Activated T-cell treated with anti-CD3 and anti-CD28 coated beads, Interleukin-2, amount 50 U/mL, for 4 hours (primary cell): ENCODE data around the gene RPL9. TPM values are rescaled to one million over a fixed set of nuclear protein-coding genes. Genes with fewer than 3 reads are reported as not detected.
"Not testable (repeated sequence)": the region's sequence is repeated elsewhere in the genome, so short reads cannot be mapped to it uniquely, and the experiment has no call there.

ENCODE experiments used
- ATAC-seq, 2 donors: fragments of 200-7000 bp; cut with Tn5 transposase; one replicate each; pipeline ENCODE4 v1.10.0; 2021
- DNase-seq: peaks from one replicate; pipeline ENCODE4 v3.0.0-alpha.2; 2020
- H3K27me3 Mint-ChIP-seq: one replicate; pipeline ENCODE4 v1.8.0; 2021; ENCODE audit warnings: low read depth, mixed read lengths
- H3K36me3 Mint-ChIP-seq: one replicate; pipeline ENCODE4 v1.8.0; 2022; ENCODE audit warnings: mixed read lengths; ENCODE audit not compliant: insufficient read depth
- H3K4me1 Mint-ChIP-seq: one replicate; pipeline ENCODE4 v1.8.0; 2021; ENCODE audit warnings: low read depth, mixed read lengths
- H3K4me3 Mint-ChIP-seq: one replicate; pipeline ENCODE4 v1.8.0; 2021; ENCODE audit warnings: mild to moderate bottlenecking, moderate library complexity, mixed read lengths
- H3K9me3 Mint-ChIP-seq: one replicate; pipeline ENCODE4 v1.8.0; 2021; ENCODE audit warnings: mixed read lengths
- total RNA-seq, 3 donors: library from RNA; stranded (reverse); gene quantifications; one replicate each; pipeline ENCODE4 v1.2.1, GENCODE V29; 2021

The RPL9 gene
- total RNA-seq, 3 donors from 2014 or later = 2,182 to 2,398 (median 2,351) TPM

DNA sequence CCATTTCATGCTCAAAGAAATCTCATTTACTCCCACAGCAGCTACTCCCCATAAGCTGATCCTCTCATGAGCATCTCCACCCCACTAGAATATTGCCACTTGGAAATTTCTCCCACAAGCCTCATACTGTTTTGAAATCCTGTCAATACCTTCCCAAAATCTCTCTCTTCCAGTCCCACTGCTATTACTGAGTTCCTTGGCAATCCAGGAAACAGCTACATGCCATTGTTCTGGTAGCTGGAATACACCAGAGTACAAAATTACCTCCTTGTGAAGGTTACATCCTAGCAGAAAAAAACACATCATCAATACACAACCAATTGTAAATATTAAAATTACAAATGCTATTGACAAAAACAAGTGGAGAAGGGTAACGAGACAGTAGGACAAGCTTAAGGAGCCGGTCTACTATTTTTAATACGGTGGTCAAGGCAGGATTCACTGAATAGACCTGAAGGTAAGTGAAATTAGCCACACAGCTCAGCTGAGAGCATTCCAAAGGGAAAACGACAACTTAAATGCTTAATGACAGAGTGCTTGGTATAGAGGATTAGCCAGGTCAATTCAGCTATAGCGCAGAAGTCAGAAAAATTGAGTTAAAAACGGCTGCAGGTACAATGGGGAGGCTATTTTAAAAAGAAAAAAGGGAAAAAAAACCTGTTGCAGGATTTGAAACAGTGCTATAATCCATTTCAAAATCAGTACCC, 6.4 kb downstream of the RPL9 start:
- Mint-ChIP-seq H3K4me3 (no peak overlapping the region), H3K36me3 (peaks cover 52% of the 10 kb centered on the region), H3K4me1 (peaks cover 32% of the 10 kb centered on the region), H3K9me3 (no peaks in the 10 kb centered on the region), H3K27me3 (no peaks in the 10 kb centered on the region)
- DNase-seq (no peak), ATAC-seq (no peak)

DNA sequence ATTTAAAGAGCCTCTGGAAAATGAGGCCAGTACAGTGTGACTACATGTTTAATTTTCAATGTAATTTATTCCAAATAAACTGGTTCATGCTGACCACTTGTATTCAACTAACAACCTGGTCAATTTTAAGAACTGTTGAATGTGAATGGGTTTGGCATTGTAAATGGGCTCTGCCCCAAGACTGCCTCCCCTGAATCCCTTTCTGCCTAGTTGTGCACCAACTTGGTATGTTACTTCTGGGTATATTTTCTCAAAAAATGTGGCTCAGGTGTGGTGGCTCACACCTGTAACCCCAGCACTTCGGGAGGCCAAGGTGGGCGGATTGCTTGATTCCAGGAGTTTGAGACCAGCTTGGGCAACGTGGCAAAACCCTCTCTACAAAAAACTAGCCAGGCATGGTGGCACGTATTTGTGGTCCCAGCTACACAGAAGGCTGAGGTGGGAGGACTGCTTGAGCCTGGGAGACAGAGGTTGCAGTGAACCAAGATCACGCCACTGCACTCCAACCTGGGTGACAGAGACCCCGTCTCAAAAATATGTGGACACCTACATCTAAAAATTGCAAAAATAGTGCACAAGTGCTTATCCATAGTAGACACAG, 7.2 kb downstream of the RPL9 start:
- Mint-ChIP-seq H3K9me3 (no peaks in the 10 kb centered on the region), H3K4me1 (peaks cover 24% of the 10 kb centered on the region), H3K27me3 (no peaks in the 10 kb centered on the region), H3K4me3 (no peak overlapping the region), H3K36me3 (peaks cover 44% of the 10 kb centered on the region)
- DNase-seq (no peak), ATAC-seq (no peak)

GRCh38 chr4:39450618-39451017, 8.1 kb downstream of the RPL9 start:
- peaks cover 38% of the 10 kb centered on the region for H3K36me3 Mint-ChIP-seq
- H3K9me3 Mint-ChIP-seq = no peaks in the 10 kb centered on the region
- no peaks in the 10 kb centered on the region for H3K27me3 Mint-ChIP-seq
- DNase-seq = no peak
- ATAC-seq = no peak
- no peak overlapping the region for H3K4me3 Mint-ChIP-seq
- H3K4me1 Mint-ChIP-seq = peaks cover 20% of the 10 kb centered on the region

- Mint-ChIP-seq H3K4me3 (peak overlapping the region; percentile 54), H3K27me3 (no peaks in the 10 kb centered on the region), H3K9me3 (no peaks in the 10 kb centered on the region), H3K36me3 (peaks cover 5% of the 10 kb centered on the region), H3K4me1 (peaks cover 2% of the 10 kb centered on the region)
- ATAC-seq = peak; percentile 70 to 73
- DNase-seq = peak; percentile 41
These were observed 11.7 kb downstream of the RPL9 start for GRCh38 chr4:39446842-39447573.

DNA sequence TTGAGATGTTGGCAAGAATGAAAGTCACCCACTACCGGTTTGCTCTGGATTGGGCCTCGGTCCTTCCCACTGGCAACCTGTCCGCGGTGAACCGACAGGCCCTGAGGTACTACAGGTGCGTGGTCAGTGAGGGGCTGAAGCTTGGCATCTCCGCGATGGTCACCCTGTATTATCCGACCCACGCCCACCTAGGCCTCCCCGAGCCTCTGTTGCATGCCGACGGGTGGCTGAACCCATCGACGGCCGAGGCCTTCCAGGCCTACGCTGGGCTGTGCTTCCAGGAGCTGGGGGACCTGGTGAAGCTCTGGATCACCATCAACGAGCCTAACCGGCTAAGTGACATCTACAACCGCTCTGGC, 12.3 kb downstream of the RPL9 start:
- ATAC-seq = no peak
- no peak overlapping the region for H3K4me3 Mint-ChIP-seq
- H3K4me1 Mint-ChIP-seq = peaks cover 2% of the 10 kb centered on the region
- no peaks in the 10 kb centered on the region for H3K27me3 Mint-ChIP-seq
- no peaks in the 10 kb centered on the region for H3K9me3 Mint-ChIP-seq
- H3K36me3 Mint-ChIP-seq = peaks cover 2% of the 10 kb centered on the region
- no peak for DNase-seq

DNA sequence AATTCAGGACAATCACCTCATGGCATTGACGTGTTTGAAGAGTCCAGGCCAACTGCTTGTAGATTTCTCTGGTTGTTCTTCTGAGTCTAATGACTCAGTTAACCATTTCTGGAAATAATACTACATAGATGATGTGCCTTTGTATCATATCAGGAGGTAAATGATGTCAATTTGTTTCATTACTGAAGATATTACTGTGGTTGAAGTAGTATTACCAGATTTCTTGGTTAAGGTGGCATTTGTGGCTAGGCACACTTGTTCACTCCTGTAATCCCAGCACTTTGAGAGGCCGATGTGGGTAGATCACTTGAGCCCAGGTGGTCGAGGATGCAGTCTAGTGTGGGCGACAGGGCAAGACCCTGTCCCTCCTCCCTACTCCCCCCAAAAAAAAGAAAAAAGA, 15.7 kb downstream of the RPL9 start:
- H3K4me1 Mint-ChIP-seq = peaks cover 2% of the 10 kb centered on the region
- ATAC-seq (peak; percentile 16 to 46), DNase-seq (no peak)
- no peaks in the 10 kb centered on the region for H3K9me3 Mint-ChIP-seq
- H3K36me3 Mint-ChIP-seq = no peaks in the 10 kb centered on the region
- H3K27me3 Mint-ChIP-seq = peaks cover 7% of the 10 kb centered on the region
- no peak overlapping the region for H3K4me3 Mint-ChIP-seq

DNA sequence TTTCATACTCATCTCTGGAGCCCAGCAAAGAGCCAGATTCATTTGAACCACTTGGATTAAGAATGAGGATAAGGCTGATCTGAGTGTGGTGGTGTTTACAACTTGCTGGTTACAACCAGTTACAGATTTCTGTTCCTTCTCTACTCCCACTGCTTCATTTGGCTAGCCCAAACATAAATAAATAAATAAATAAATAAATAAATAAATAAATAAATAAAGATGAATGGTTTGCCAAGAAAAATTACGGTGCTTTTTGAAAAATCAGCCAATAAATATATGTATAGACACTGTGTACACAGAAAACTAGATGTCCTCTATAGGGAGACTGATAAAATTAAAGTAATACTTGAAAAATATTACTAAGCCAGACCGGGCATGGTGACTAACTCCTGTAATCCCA, 17.1 kb downstream of the RPL9 start:
- Mint-ChIP-seq H3K27me3 (peaks cover 7% of the 10 kb centered on the region), H3K36me3 (no peaks in the 10 kb centered on the region), H3K4me3 (no peak overlapping the region), H3K4me1 (no peaks in the 10 kb centered on the region), H3K9me3 (no peaks in the 10 kb centered on the region)
- no peak for DNase-seq
- no peak for ATAC-seq

- Mint-ChIP-seq H3K4me1 (no peaks in the 10 kb centered on the region), H3K4me3 (no peak overlapping the region), H3K36me3 (no peaks in the 10 kb centered on the region), H3K27me3 (peaks cover 7% of the 10 kb centered on the region), H3K9me3 (no peaks in the 10 kb centered on the region)
- DNase-seq = no peak
- ATAC-seq = no peak
These were observed 22.8 kb downstream of the RPL9 start for GRCh38 chr4:39435659-39436563.

- Mint-ChIP-seq H3K27me3 (peaks cover 3% of the 10 kb centered on the region), H3K4me3 (no peak overlapping the region)
These were observed 24.7 kb downstream of the RPL9 start for GRCh38 chr4:39433878-39434492.

DNA sequence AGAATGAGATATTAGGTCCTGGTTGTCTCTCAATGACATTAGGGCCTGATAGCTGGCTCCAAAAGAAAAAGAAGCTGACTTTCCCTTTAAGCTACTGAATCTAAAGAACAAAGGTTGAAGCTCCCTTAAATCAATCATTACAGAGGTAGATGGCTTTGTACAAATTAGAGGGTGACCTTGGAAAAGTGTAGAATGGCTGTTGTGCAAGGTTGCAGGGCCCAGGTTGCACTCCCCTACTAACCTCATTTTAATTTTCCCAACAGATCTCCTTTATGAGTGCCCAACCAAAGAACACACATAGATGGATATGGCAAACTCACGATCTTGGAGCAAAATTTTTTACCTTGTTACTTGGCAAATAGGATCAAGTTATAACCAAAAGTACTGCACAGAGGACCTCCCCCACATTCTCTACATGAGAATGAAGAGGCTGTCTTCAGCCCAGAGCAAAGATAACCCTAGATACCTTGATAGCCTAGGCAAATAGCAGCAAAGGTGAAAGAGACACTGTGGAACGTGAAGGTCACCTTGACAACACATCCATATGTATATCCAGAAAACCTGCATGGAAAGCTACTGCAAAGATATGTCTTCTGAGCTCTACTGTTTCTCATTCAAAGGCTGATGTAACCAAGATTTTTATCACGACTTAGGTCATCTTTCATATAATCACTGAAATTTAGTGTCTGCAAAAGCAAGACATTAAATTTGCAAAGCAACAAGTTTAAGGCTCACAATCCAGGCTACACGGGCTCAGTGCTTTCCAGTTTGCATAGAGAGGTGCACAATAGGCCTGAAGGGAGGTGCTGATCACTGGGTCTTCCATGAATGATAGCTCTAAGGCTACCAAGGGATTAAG, 29.0 kb downstream of the RPL9 start:
- Mint-ChIP-seq H3K4me3 (no peak overlapping the region), H3K4me1 (no peaks in the 10 kb centered on the region), H3K36me3 (no peaks in the 10 kb centered on the region), H3K9me3 (no peaks in the 10 kb centered on the region), H3K27me3 (no peaks in the 10 kb centered on the region)
- no peak for DNase-seq
- ATAC-seq = no peak

More at GRCh38 chr4:39433878-39434492, 24.7 kb downstream of the RPL9 start:
- DNase-seq = no peak
- no peak for ATAC-seq
- Mint-ChIP-seq H3K4me1 (no peaks in the 10 kb centered on the region), H3K36me3 (no peaks in the 10 kb centered on the region), H3K9me3 (no peaks in the 10 kb centered on the region)

DNA sequence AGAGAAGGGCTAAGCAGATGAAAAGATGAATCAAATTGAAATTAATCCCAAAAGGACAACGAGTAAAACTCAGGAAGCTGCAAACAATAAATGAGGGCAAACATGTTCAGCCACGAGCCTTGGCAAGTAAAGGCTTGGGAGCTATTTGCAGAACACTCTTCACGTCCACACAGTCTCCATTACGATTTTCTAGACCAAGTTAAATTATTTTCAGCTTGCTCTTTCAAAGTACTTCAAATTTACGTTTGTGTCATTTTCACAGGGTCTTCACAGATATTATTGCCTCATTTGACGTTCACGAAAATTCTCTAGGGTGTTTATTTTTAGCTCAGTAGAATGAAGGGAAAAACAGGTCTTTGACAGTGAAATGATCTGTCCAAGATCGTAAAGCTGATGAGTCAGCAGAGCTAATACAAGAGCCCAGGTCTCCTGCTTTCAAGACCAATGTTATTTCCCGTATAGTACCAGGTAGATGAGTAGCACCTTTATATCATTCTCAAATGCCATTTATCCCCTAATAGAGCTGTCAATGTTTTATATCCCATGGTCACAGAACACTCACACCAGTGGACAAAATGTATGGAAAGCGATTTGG, 31.1 kb downstream of the RPL9 start:
- H3K36me3 Mint-ChIP-seq = no peaks in the 10 kb centered on the region
- H3K4me3 Mint-ChIP-seq = no peak overlapping the region
- DNase-seq (no peak), ATAC-seq (no peak)
- H3K27me3 Mint-ChIP-seq = no peaks in the 10 kb centered on the region
- H3K4me1 Mint-ChIP-seq = no peaks in the 10 kb centered on the region
- no peaks in the 10 kb centered on the region for H3K9me3 Mint-ChIP-seq

DNA sequence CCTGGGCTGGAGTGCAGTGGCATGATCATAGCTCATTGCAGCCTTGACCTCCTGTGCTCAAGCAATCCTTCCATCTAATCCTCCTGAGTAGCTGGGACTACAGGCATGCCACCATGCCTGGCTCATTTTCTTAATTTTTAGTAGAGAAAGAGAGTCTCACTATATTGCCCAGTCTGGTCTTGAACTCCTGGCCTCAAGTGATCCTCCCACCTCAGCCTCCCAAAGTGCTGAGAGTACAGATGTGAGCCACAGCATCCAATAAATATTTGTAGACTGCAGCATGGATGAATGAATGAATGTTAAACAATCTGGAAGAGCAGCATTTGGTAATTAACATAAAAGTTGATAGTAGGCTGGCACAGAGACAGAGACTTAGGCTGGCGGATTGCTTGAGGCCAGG, 32.0 kb downstream of the RPL9 start:
- Mint-ChIP-seq H3K4me3 (no peak overlapping the region), H3K9me3 (no peaks in the 10 kb centered on the region), H3K4me1 (no peaks in the 10 kb centered on the region), H3K36me3 (no peaks in the 10 kb centered on the region), H3K27me3 (no peaks in the 10 kb centered on the region)
- ATAC-seq = no peak
- DNase-seq = no peak

DNA sequence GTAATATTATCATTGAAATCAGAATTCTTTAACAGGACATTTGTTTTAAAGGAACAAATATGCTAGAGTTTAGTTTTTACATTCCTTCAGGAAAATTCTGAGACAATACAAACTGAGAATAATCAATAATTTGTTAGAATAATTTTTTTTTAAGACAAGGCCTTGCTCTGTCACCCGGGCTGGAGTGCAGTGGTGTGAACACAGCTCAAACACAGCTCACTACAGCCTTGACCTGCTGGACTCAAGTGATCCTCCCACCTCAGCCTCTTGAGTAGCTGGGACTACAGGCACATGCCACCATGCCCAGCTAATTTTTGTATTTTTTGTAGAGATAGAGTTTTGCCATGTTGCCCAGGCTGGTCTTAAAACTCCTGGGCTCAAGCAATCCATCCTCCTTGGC, 33.4 kb downstream of the RPL9 start:
- H3K36me3 Mint-ChIP-seq, H3K27me3 Mint-ChIP-seq, H3K4me1 Mint-ChIP-seq, ATAC-seq, DNase-seq, H3K4me3 Mint-ChIP-seq, H3K9me3 Mint-ChIP-seq: not testable (repeated sequence)
